Measurements from ENCODE around the gene TMEM236.

DNA sequence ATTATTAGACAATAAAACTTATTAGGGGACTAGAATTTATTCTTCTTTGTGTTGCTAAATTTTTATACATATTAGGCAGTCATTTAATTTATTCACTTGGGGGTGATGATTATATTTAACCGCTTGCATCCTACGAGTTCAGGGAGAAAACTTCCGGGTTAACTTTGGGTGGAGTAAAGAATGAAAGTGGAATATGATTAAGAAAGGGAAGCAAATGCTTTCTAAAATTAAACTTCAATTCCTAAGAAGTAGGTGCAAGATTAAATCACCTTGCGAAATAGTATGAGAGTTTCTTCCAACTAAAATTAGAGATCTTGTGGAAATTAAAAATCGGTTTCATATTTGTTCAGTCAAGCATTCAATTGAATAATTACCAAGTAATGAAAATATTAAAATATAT is 90.6 kb downstream of the TMEM236 start:
- TF ChIP-seq, protein P1, sequence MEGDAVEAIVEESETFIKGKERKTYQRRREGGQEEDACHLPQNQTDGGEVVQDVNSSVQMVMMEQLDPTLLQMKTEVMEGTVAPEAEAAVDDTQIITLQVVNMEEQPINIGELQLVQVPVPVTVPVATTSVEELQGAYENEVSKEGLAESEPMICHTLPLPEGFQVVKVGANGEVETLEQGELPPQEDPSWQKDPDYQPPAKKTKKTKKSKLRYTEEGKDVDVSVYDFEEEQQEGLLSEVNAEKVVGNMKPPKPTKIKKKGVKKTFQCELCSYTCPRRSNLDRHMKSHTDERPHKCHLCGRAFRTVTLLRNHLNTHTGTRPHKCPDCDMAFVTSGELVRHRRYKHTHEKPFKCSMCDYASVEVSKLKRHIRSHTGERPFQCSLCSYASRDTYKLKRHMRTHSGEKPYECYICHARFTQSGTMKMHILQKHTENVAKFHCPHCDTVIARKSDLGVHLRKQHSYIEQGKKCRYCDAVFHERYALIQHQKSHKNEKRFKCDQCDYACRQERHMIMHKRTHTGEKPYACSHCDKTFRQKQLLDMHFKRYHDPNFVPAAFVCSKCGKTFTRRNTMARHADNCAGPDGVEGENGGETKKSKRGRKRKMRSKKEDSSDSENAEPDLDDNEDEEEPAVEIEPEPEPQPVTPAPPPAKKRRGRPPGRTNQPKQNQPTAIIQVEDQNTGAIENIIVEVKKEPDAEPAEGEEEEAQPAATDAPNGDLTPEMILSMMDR (IDR thresholded peaks at IDR 0.05): no peak
- no peak for TF ChIP-seq POLR2A (IDR thresholded peaks at IDR 0.05)
